Measurements from ENCODE around the gene ASTL. TPM values are rescaled to one million over a fixed set of nuclear protein-coding genes. Genes with fewer than 3 reads are reported as not detected.

ASTL gene
- total and polyA plus RNA-seq, 4 donors, result not detected

GRCh38 chr2:96113951-96114350 is 24.4 kb downstream of the ASTL start:
- 85% methylated on average over 17 of the region's 17 CpGs for WGBS
- peak overlapping the region in 1 of 3 donors; percentile 18 for H3K4me3 ChIP-seq (ENCODE audit: low read depth in 1 of 3, low read length in 3 of 3)

More at GRCh38 chr2:96113951-96114350, 24.4 kb downstream of the ASTL start:
- H3K4me1 ChIP-seq (ENCODE audit: control insufficient read depth in 4 of 4, insufficient read depth in 4 of 4, low read length in 3 of 4), result peaks cover 0 to 6% (median 3%) of the 10 kb centered on the region in 4 donors
- H3K9me3 ChIP-seq (ENCODE audit: control insufficient read depth in 4 of 4, low read length in 3 of 4), result no peaks in the 10 kb centered on the region
- H3K27ac ChIP-seq (ENCODE audit: low read depth in 1 of 2, low read length in 2 of 2), result no peak overlapping the region
- DNase-seq (ENCODE audit: low spot score), result no peak
- H3K36me3 ChIP-seq (ENCODE audit: control insufficient read depth in 4 of 4, insufficient read depth in 3 of 4, low read depth in 1 of 4, low read length in 3 of 4), result no peaks in the 10 kb centered on the region
- peaks cover 0 to 3% (median under 1%) of the 10 kb centered on the region in 4 donors for H3K27me3 ChIP-seq (ENCODE audit: control insufficient read depth in 4 of 4, insufficient read depth in 4 of 4, low read length in 3 of 4)
- no peak overlapping the region for H3K9ac ChIP-seq (ENCODE audit: low read depth in 1 of 2, low read length in 2 of 2)
- no peak for TF ChIP-seq JUND (IDR thresholded peaks at IDR 0.05)
- no peak for TF ChIP-seq HNF4G (IDR thresholded peaks at IDR 0.05)
- TF ChIP-seq ATF3 (IDR thresholded peaks at IDR 0.05), result no peak
- no peak for TF ChIP-seq MAX (IDR thresholded peaks at IDR 0.05)
- TF ChIP-seq ZBTB33 (IDR thresholded peaks at IDR 0.05), result no peak
- TF ChIP-seq RAD21 (IDR thresholded peaks at IDR 0.05), result no peak
- no peak for TF ChIP-seq CTCF (IDR thresholded peaks at IDR 0.05; ENCODE audit: low read depth, low read length, missing input control)
- no peak for TF ChIP-seq YY1 (IDR thresholded peaks at IDR 0.05)
- TF ChIP-seq RXRA (IDR thresholded peaks at IDR 0.05), result no peak
- TF ChIP-seq FOXA1 (IDR thresholded peaks at IDR 0.05), result no peak
- TF ChIP-seq SP1 (IDR thresholded peaks at IDR 0.05), result no peak
- TF ChIP-seq GABPA (IDR thresholded peaks at IDR 0.05 in 1 of 2, conservative IDR thresholded peaks at IDR 0.05 in 1 of 2), result no peak
- no peak for TF ChIP-seq REST (IDR thresholded peaks at IDR 0.05)
- no peak for TF ChIP-seq EGR1 (IDR thresholded peaks at IDR 0.05; ENCODE audit: low read depth in 2 of 2)
- no peak for TF ChIP-seq TAF1 (conservative IDR thresholded peaks at IDR 0.05)
- TF ChIP-seq NR2F2 (IDR thresholded peaks at IDR 0.05), result no peak
- TF ChIP-seq FOXA2 (IDR thresholded peaks at IDR 0.05), result no peak
- TF ChIP-seq HNF4A (conservative IDR thresholded peaks at IDR 0.05), result no peak

All from liver (tissue), 9 donors.